Skeletal muscle cell (primary cell): ENCODE results near the gene NCK2.

Experiments
- DNase-seq: peaks from one replicate; pipeline ENCODE4 v3.0.0-alpha.2; 2010; ENCODE audit warnings: low read depth
- H3K4me3 ChIP-seq: 2 replicates; pipeline ENCODE4 v1.5.1; 2011; ENCODE audit warnings: low read depth, mild to moderate bottlenecking, control low read depth, low read length, moderate library complexity

The NCK2 gene

DNA sequence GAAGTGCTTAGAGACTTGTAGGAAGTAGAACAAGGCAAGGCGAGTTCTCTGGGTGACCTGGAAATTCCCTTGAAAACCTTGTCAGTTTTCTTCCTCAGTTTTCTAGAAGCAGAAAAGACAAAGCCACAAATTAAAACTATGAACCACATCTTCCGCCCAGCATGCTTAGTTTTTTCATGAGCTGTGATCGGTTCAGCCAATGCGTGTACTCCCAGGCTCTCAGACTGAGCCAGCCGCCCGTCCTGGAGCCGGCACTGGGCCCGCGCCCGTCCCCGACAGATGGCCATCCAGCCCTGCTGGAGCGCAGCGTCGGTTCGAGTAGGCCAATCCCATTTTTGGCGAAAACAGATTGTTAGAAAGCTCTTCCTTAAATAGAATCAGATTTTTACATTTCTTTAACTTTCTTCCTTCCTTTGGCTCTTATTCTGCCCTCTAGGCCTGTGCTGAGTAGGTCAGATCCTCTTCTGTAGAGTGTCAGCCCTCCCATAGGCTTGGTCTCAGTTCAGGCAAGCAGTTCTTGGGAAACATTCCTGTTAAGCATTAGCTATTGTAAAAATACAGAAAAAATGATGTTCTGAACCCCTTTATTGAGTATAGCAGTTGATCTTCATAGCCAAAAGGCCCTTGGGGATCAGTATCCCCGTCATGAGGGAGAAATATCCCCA, 112.5 kb downstream of the NCK2 start:
- no peak for DNase-seq
- no peak overlapping the region for H3K4me3 ChIP-seq

- DNase-seq, result no peak
- H3K4me3 ChIP-seq, result no peak overlapping the region
These were observed 114.4 kb downstream of the NCK2 start for GRCh38 chr2:105858868-105859693.

GRCh38 chr2:105859694-105859951, 114.9 kb downstream of the NCK2 start:
- DNase-seq, result no peak
- H3K4me3 ChIP-seq, result no peak overlapping the region

DNA sequence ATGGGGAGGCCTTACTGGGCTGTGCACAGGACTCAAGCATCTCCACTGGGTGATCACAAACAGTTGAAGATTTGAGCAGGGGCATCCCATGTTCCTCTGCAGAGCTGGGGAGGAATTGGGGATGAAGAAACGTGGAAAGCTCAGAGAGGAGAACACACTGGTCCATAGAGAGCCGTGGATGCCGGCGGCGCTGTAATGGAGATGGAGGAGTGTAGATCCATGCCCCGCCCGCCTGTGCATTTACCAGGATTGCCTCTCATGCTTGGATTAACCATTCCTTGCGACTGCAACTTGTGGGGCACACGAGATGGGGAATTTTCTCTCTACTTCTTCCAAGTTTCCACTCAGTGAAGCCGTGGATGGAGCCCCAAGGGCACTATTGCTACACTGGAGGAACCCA, 115.9 kb downstream of the NCK2 start:
- DNase-seq, result no peak
- no peak overlapping the region for H3K4me3 ChIP-seq

DNA sequence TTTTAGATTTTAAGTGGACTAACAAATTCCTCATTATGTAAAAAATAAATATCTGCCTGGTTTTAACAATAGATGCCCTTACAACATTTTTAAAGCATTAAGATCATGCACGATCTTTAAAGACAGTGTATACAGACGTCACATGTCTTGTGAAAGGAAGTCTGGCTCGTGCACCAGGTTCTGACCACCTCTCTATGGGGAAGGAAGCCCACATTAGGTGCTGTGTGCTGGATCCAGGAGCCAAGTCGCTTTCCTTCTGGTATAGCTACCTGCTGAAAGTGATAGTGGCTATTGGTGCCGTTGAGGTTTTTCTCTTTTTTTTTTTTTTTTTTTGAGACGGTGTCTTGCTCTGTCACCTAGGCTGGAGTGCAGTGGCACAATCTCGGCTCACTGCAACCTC, 116.5 kb downstream of the NCK2 start:
- no peak for DNase-seq
- H3K4me3 ChIP-seq, result no peak overlapping the region

GRCh38 chr2:105862843-105863242, 118.1 kb downstream of the NCK2 start:
- H3K4me3 ChIP-seq, result no peak overlapping the region
- DNase-seq, result no peak

- no peak overlapping the region for H3K4me3 ChIP-seq
- no peak for DNase-seq
These were observed 119.5 kb downstream of the NCK2 start for GRCh38 chr2:105864262-105864661.

DNA sequence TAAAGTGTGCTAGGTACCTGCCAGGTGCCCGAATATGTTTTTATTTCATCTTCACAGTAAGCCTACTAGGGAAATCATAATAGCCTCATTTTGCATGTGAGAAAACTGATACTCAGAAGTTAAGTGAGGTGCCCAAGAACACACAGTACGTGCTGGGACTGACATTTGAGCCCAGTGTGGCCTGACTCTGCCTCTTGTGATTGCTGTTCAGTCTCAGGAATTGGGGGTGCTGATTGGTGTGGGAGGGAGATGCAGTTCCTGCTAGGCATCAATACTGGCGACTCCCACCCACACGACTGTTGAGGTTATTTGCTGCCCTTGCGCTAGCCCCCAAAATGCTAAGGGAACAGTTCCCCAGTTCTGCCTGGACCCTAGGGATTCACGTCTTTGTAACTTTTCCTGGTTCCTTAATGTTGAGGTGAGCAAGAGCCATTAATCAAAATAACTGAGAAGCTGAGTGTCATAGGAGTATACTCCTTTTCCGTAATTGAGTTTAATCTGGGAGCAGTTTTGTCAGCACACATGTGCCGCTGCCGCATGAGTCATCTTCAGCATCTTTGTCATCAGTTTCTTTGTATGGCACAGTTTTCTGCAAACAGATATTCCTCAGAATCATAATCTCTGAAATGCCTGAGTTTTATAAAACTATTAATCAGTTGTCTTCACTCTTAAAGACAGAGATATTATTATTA, 120.7 kb downstream of the NCK2 start:
- no peak for DNase-seq
- no peak overlapping the region for H3K4me3 ChIP-seq

DNA sequence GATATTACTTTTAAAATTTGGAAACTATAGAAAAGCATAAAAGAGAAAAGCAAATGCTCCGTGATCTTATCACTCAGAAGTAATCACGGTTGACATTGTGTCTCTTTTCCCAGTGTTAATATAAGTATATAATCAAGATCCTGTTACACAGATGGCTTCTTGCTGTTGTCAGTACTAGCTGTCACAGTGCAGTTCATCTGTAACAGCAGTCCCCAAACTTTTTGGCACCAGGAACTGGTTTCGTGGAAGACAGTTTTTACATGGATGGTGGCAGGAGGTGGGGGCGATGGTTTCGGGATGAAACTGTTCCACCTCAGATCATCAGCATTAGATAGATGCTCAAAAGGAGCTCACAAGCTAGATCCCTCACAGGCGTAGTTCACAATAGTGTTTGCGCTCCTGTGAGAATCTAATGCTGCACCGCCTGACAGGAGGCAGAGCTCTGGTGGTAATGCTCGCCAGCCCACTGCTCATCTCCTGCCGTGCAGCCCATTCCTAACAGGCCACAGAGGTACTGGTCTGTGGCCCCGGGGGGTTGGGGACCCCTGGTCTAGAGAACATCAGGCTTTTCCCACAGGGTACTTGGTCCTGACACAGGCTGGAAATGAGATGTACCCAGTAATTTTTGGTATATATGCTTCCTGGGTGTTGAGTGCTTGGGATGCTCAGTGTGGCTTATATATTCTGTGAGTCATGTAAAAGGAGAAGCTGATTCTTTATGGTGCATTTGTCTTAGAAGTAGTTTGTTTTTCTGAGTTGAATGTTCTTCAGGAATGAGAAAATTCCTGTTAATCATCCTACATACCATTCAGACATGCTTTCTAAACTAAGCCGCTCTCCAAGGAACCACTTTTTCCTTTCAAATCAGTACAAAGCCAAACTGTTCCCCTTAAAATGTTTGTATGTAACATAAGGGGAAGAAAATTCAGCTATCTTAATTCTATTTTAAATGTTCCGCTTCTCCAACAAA, 121.8 kb downstream of the NCK2 start:
- DNase-seq, result peak; percentile 32
- no peak overlapping the region for H3K4me3 ChIP-seq

DNA sequence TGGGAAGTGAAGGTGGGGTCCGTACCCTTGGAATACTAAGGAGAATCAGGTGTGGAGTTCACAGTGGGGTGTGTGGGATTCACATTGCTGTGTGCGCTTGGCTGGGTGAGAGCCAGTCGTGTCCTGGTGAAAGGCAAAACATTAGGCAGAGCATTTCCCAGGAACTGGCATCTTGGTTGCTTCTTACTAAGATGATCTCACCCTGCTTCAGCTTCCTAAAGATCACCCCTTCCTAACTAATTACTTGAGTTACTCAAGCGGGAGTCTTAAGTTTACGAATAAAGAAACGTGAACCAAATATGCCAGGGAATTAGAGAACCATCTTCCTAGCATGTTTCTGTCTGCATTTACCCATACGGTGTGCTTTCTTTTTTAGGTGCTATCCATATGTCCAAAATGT, 122.9 kb downstream of the NCK2 start:
- no peak for DNase-seq

DNA sequence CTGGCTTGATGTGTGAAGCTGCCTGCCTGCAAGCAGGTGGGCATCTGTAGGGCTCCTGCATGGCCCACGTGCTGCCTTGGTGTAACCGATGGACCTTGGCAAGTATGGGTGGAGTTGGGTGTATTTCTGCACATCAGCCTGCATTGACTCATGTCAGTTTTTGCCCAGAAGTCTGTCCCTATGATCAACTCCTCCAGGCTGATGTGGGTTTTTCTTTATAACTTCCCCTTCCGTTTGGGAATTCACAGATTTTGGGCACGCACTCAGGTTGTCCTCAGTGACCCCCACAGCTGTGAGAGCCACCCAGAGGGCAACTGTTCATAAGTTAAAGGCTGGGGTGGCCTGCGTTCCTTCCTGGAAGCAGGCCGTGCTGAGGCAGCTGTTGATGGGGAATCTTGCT, 123.3 kb downstream of the NCK2 start:
- no peak for DNase-seq
- no peak overlapping the region for H3K4me3 ChIP-seq

More for the DNA sequence above, 122.9 kb downstream of the NCK2 start:
- H3K4me3 ChIP-seq, result no peak overlapping the region

DNA sequence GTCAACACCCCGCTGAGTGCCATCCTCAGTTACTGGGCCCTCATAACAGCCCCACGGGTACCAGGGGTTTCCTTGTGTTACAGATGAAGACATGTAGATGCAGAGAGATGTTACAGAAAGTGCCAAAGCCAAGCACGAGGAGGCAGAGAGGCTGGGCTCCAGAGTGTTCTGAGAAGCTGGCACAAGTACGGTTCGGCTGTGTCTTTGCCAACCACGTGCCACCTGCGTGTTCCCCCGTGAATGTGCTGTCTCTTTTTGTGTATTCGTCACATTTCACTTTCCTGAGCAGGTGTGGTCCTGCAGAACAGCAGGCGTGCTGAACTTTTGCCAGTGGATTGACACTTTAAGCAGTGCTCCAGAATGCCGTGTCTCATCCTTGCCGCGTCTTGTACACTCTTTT, 124.6 kb downstream of the NCK2 start:
- no peak overlapping the region for H3K4me3 ChIP-seq
- no peak for DNase-seq

GRCh38 chr2:105870062-105870461, 125.3 kb downstream of the NCK2 start:
- no peak overlapping the region for H3K4me3 ChIP-seq
- no peak for DNase-seq

DNA sequence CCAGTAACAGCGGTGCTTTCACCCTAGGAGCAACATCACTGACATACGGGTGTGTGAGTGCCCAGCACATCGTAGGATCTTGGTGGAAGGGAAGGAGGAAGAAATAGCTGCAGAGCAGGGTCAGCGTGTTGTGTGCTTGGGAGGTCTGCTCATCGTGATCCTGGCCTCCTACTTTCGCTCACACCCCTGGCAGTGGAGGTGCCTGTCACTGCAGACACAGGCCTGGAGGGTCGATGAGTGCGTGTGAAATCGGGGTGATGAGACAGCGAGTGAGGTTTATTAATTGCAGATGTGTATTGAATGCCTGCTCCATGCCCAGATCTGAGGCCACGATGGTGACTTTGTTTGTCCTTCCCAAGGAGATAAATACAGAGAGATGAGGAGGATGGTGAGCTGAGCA, 126.1 kb downstream of the NCK2 start:
- no peak for DNase-seq
- H3K4me3 ChIP-seq, result no peak overlapping the region

DNA sequence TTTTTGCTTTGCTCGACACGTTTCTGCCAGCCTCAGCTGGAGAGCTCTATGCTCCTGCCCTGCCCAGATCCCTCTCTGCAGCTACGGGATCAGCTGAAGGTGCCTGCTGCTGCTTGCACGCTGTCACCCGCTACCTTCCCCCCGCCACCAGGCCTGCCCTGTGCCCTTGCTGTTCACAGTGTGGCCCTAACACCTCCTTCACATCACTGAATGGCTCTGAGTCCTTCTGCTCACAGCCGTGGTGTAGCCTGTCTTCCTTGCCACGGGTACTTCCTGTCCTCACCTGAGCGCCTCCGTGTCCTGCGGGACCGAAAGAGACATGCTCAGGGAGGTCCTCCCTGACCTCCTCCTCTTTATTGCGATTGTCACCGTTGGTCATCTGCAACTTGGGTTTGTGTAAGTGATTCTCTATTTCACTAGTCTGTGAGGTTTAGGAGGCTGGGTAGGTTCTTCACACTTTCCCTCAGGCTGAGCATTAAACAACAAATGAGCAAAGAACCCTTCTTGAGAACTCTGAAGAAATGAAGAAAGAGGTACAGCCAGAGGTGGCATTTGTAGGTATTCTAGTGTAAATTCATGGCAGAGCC, 127.5 kb downstream of the NCK2 start:
- no peak for DNase-seq
- no peak overlapping the region for H3K4me3 ChIP-seq

DNA sequence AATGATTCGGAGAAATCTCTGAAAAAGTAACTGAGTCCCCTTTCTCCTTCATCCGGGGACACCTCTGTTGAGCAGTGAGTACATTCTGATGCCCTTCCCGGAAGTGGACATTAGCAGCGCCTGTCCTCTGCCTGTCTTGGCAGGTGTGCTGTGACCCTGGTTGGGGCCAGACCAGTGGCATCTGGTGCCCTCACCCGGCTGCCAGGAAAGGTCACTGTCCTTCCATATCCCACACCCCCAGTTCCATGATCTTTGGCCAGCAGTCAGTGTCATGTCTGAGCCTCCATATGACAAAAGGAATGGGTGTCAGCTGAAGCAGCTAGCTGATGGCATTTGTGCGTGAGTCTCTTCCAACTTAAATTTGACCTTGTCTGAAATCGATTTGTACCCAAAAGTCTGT, 128.1 kb downstream of the NCK2 start:
- no peak overlapping the region for H3K4me3 ChIP-seq
- DNase-seq, result no peak

- no peak overlapping the region for H3K4me3 ChIP-seq
- no peak for DNase-seq
These were observed 128.6 kb downstream of the NCK2 start for GRCh38 chr2:105873281-105873680.

DNA sequence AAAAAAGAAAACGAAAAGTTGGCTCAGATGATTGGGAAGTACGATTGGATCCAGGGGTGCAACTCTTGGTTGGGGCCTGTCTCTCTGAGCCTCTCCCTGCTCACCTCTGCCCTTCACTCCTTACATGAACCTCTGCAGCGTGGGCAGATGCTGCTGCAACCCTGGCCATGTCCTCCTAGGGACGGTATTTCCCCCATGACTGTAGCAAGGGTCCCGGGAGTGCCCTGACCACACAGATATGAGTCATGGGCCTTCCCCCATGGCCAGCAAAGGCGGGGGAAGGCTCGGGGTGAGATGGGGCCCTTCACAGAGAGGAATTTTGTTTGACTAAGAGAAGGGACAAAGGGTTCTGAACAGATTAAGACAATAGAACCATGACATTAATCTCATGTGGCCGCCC, 129.0 kb downstream of the NCK2 start:
- peak; percentile 69 for DNase-seq
- no peak overlapping the region for H3K4me3 ChIP-seq

DNA sequence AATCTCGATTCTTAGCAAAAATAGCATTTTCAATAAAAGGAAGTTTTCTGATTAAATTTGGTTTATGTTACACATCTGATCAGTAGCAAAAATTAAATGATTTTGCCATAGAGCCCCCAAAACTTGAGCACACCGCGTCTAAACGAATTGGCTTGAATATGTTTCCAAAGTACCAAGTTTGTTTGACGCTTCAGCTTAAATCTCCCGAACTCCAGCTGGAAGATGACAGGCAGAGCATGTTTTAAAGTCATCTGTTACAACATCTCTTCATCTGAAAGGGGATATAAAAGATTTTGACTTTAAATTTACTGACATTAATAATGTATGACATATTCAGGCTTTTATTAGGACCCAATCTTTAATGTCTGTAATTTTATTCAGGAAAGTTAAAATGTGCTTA, 129.8 kb downstream of the NCK2 start:
- no peak for DNase-seq
- H3K4me3 ChIP-seq, result no peak overlapping the region
